ENCODE measurements around the gene CD226.
"Not testable (repeated sequence)": the region's sequence is repeated elsewhere in the genome, so short reads cannot be mapped to it uniquely, and the experiment has no call there.

GRCh38 chr18:69939812-69940211 lies 7.9 kb downstream of the CD226 start:
- not testable (repeated sequence) for TF ChIP-seq CTCF (IDR thresholded peaks at IDR 0.05 in 4 of 5, conservative IDR thresholded peaks at IDR 0.05 in 1 of 5); POLR2A (IDR thresholded peaks at IDR 0.05)

Measured in gastrocnemius medialis (tissue), 4 donors.